Stimulated activated CD8-positive, alpha-beta memory T cell treated with anti-CD3 and anti-CD28 coated beads, Interleukin-7, amount 100 ng/mL, for 1 hour (primary cell): ENCODE data around the gene KNOP1.

Source experiments
- DNase-seq, 2 donors: peaks; one replicate each; pipeline ENCODE4 v3.0.0-alpha.2; 2020; ENCODE audit warnings: low read depth in 2 of 2

Gene KNOP1

GRCh38 chr16:19717741-19718623 is at the start of gene KNOP1, which contains the start of gene IQCK:
Gene KNOP1 (minus strand): TSS chr16:19718227. CDS start chr16:19715035, 3,192 bp downstream.
Gene IQCK (plus strand): TSS chr16:19718271. CDS start chr16:19718307, 36 bp downstream.
- DNase-seq = peak; percentile 74 to 76

GRCh38 chr16:19767497-19767896 is 49.5 kb upstream of the KNOP1 start:
- no peak for DNase-seq

- no peak for DNase-seq
Observed at GRCh38 chr16:19766988-19767387, 49.0 kb upstream of the KNOP1 start.

- no peak for DNase-seq
Observed at GRCh38 chr16:19766554-19766884, 48.5 kb upstream of the KNOP1 start.

GRCh38 chr16:19765860-19766553 is 48.0 kb upstream of the KNOP1 start:
- no peak for DNase-seq

- DNase-seq = no peak
Observed at GRCh38 chr16:19760356-19761060, 42.5 kb upstream of the KNOP1 start.

- DNase-seq = no peak
Observed at GRCh38 chr16:19757762-19758595, 40.0 kb upstream of the KNOP1 start.

- no peak for DNase-seq
Observed at GRCh38 chr16:19757026-19757425, 39.0 kb upstream of the KNOP1 start.

- no peak for DNase-seq
Observed at GRCh38 chr16:19755268-19755667, 37.2 kb upstream of the KNOP1 start.

- DNase-seq = no peak
Observed at GRCh38 chr16:19754644-19755036, 36.6 kb upstream of the KNOP1 start.

GRCh38 chr16:19753815-19754643 is 36.0 kb upstream of the KNOP1 start:
- no peak for DNase-seq

- no peak for DNase-seq
Observed at GRCh38 chr16:19751478-19752385, 33.7 kb upstream of the KNOP1 start.

- no peak for DNase-seq
Observed at GRCh38 chr16:19749571-19750080, 31.6 kb upstream of the KNOP1 start.

- DNase-seq = no peak
Observed at GRCh38 chr16:19748389-19749168, 30.6 kb upstream of the KNOP1 start.

- no peak for DNase-seq
Observed at GRCh38 chr16:19746561-19746960, 28.5 kb upstream of the KNOP1 start.

GRCh38 chr16:19745286-19746010 is 27.4 kb upstream of the KNOP1 start:
- no peak for DNase-seq

GRCh38 chr16:19744670-19745069 is 26.6 kb upstream of the KNOP1 start:
- DNase-seq = no peak

- DNase-seq = no peak
Observed at GRCh38 chr16:19743816-19744159, 25.8 kb upstream of the KNOP1 start.
